GM23338 (cell line): Measurements from ENCODE around the gene NDUFB8. TPM values are rescaled to one million over a fixed set of nuclear protein-coding genes. Genes with fewer than 3 reads are reported as not detected.

Experiments used
- ATAC-seq: fragments of 200-7000 bp; cut with Tn5 transposase; 3 replicates; pipeline ENCODE4 v1.9.1; 2020
- DNase-seq: peaks from one replicate; pipeline ENCODE4 v3.0.0-alpha.2; 2015; ENCODE audit warnings: low spot score
- H2AFZ ChIP-seq: fragments of 200-600 bp; sonication (generic); 2 replicates; pipeline ENCODE4 v1.8.0; 2016; ENCODE audit warnings: antibody characterized with exemption, mild to moderate bottlenecking, moderate library complexity
- H3F3A ChIP-seq: fragments of 200-600 bp; sonication (generic); replicated peaks from 2 replicates; pipeline ENCODE4 v1.8.0; 2017; ENCODE audit warnings: antibody characterized with exemption, mixed run types, low read depth
- H3K27ac ChIP-seq: fragments of 200-600 bp; sonication (generic); 2 replicates; pipeline ENCODE4 v1.6.1; 2016; ENCODE audit warnings: low read depth
- H3K27me3 ChIP-seq: fragments of 200-600 bp; sonication (generic); 2 replicates; pipeline ENCODE4 v1.8.0; 2016; ENCODE audit warnings: mild to moderate bottlenecking, mixed run types, moderate library complexity; ENCODE audit not compliant: insufficient read depth
- H3K36me3 ChIP-seq: fragments of 200-600 bp; sonication (generic); 2 replicates; pipeline ENCODE4 v1.8.0; 2016; ENCODE audit warnings: mild to moderate bottlenecking; ENCODE audit not compliant: insufficient read depth
- H3K4me1 ChIP-seq: fragments of 200-600 bp; sonication (generic); 2 replicates; pipeline ENCODE4 v1.8.0; 2016; ENCODE audit warnings: mild to moderate bottlenecking, moderate library complexity; ENCODE audit not compliant: insufficient read depth
- H3K4me2 ChIP-seq: fragments of 200-600 bp; sonication (generic); 2 replicates; pipeline ENCODE4 v1.7.1; 2017; ENCODE audit warnings: mixed run types
- H3K4me3 ChIP-seq: fragments of 200-600 bp; sonication (generic); 2 replicates; pipeline ENCODE4 v1.6.1; 2016; ENCODE audit warnings: mixed run types
- H3K79me2 ChIP-seq: fragments of 200-600 bp; sonication (generic); replicated peaks from 2 replicates; pipeline ENCODE4 v1.8.0; 2017; ENCODE audit warnings: mild to moderate bottlenecking; ENCODE audit not compliant: insufficient read depth
- H3K9me2 ChIP-seq: fragments of 200-600 bp; sonication (generic); 2 replicates; pipeline ENCODE4 v1.8.0; 2017; ENCODE audit not compliant: insufficient read depth
- H4K20me1 ChIP-seq: fragments of 200-600 bp; sonication (generic); replicated peaks from 2 replicates; pipeline ENCODE4 v1.8.0; 2017; ENCODE audit warnings: mild to moderate bottlenecking; ENCODE audit not compliant: insufficient read depth
- H3K27ac Mint-ChIP-seq: 2 replicates; pipeline ENCODE4 v1.8.0; 2020; ENCODE audit warnings: inconsistent platforms, mild to moderate bottlenecking, moderate library complexity, mixed read lengths
- H3K27me3 Mint-ChIP-seq: 3 replicates; pipeline ENCODE4 v1.8.0; 2022; ENCODE audit warnings: low read depth, mild to moderate bottlenecking, moderate library complexity, mixed read lengths, inconsistent platforms; ENCODE audit not compliant: insufficient read depth, poor library complexity
- H3K36me3 Mint-ChIP-seq: 3 replicates; pipeline ENCODE4 v1.8.0; 2021; ENCODE audit warnings: low read depth, mild to moderate bottlenecking, inconsistent platforms, moderate library complexity, mixed read lengths
- H3K4me1 Mint-ChIP-seq: 3 replicates; pipeline ENCODE4 v1.8.0; 2020; ENCODE audit warnings: mild to moderate bottlenecking, inconsistent platforms, mixed read lengths
- H3K4me3 Mint-ChIP-seq: 3 replicates; pipeline ENCODE4 v1.8.0; 2021; ENCODE audit warnings: moderate library complexity, mild to moderate bottlenecking, inconsistent platforms, mixed read lengths
- H3K9me3 Mint-ChIP-seq: 3 replicates; pipeline ENCODE4 v1.8.0; 2020; ENCODE audit warnings: moderate library complexity, mild to moderate bottlenecking, inconsistent platforms, mixed read lengths
- CREB1 ChIP-seq: fragments of 250-450 bp; sonication (Bioruptor Pico); IDR thresholded peaks from 2 replicates; pipeline ENCODE4 v1.5.0; 2020; ENCODE audit warnings: low read depth, mild to moderate bottlenecking, moderate library complexity
- CTCF ChIP-seq, 2 experiments: fragments of 200-600 bp in 1 of 2; sonication (generic) in 1 of 2; conservative IDR thresholded peaks; 2 replicates each; pipeline versions ENCODE4 v1.5.1 to v1.6.1; 2016 to 2017; ENCODE audit warnings: antibody characterized with exemption in 2 of 2, low read depth in 2 of 2, mild to moderate bottlenecking in 2 of 2, moderate library complexity in 1 of 2
- EZH2 ChIP-seq: fragments of 200-600 bp; sonication (generic); IDR thresholded peaks from one replicate; pipeline ENCODE4 v1.8.0; 2017; ENCODE audit warnings: antibody characterized with exemption, mild to moderate bottlenecking, low read depth; ENCODE audit not compliant: unreplicated experiment
- EZH2phosphoT487 ChIP-seq: fragments of 200-600 bp; sonication (generic); IDR thresholded peaks from one replicate; pipeline ENCODE4 v1.8.1; 2018; ENCODE audit warnings: antibody characterized with exemption; ENCODE audit not compliant: unreplicated experiment
- NANOG ChIP-seq: IDR thresholded peaks from 2 replicates; pipeline ENCODE4 v1.6.1; 2016; ENCODE audit warnings: antibody characterized with exemption, borderline replicate concordance
- REST ChIP-seq: IDR thresholded peaks from one replicate; pipeline ENCODE4 v1.6.1; 2018; ENCODE audit warnings: antibody characterized with exemption; ENCODE audit not compliant: unreplicated experiment
- STAT1 ChIP-seq: IDR thresholded peaks from one replicate; pipeline ENCODE4 v1.6.1; 2016; ENCODE audit warnings: antibody characterized with exemption; ENCODE audit not compliant: unreplicated experiment
- ZNF114 ChIP-seq: fragments of 250-450 bp; sonication (Bioruptor Pico); IDR thresholded peaks from 2 replicates; pipeline ENCODE4 v1.5.0; 2020; ENCODE audit warnings: mild to moderate bottlenecking, moderate library complexity
- ZNF331 ChIP-seq: fragments of 250-450 bp; sonication (Bioruptor Pico); IDR thresholded peaks from 2 replicates; pipeline ENCODE4 v1.5.0; 2020; ENCODE audit warnings: low read depth, mild to moderate bottlenecking, moderate library complexity
- ZNF462 ChIP-seq: fragments of 250-450 bp; sonication (Bioruptor Pico); IDR thresholded peaks from 2 replicates; pipeline ENCODE4 v1.5.0; 2020; ENCODE audit warnings: mild to moderate bottlenecking, moderate library complexity
- polyA plus RNA-seq: library from polyadenylated mRNA; unstranded; fragments of >200 nt; fragmentation: Nextera tagmentation; extraction: Ambion mirVana; gene quantifications from 2 replicates; pipeline ENCODE4 v1.2.1, GENCODE V29; 2016
- total RNA-seq: library from RNA; depleted of rRNA; stranded (reverse); fragments of >200 nt; shearing (Covaris generic); gene quantifications from 2 replicates; pipeline ENCODE4 v1.2.3, GENCODE V29; 2014
- TF ChIP-seq, protein P1 (sequence below): IDR thresholded peaks from 2 replicates; pipeline ENCODE4 v1.6.1; 2016; ENCODE audit warnings: antibody characterized with exemption

Gene NDUFB8
- total and polyA plus RNA-seq, 2 experiments from 2014 or later: 131 to 464 TPM

- TF ChIP-seq, protein P1, sequence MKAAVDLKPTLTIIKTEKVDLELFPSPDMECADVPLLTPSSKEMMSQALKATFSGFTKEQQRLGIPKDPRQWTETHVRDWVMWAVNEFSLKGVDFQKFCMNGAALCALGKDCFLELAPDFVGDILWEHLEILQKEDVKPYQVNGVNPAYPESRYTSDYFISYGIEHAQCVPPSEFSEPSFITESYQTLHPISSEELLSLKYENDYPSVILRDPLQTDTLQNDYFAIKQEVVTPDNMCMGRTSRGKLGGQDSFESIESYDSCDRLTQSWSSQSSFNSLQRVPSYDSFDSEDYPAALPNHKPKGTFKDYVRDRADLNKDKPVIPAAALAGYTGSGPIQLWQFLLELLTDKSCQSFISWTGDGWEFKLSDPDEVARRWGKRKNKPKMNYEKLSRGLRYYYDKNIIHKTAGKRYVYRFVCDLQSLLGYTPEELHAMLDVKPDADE: no peak
- TF ChIP-seq EZH2phosphoT487 (no peak), NANOG (no peak), STAT1 (no peak)
These were observed 21.5 kb upstream of the NDUFB8 start (continued) for GRCh38 chr10:100551196-100551595.

DNA sequence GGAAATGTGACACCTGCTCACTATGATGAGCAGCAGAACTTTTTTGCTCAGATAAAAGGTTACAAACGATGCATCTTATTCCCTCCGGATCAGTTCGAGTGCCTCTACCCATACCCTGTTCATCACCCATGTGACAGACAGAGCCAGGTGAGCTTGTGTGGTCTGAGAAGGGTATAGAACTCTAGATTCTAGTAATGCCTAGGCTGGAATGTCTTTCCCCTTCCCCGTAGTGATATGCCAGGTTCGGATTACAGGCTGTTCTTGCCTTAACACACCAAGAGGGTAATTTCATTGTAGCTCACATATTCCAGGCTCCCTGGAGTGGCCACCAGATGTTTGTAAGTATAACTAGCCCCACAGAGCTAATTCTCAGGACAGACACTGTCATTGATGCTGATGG lies 15.3 kb upstream of the NDUFB8 start:
- DNase-seq (no peak), ATAC-seq (no peak)
- Mint-ChIP-seq H3K36me3 (peaks cover 86% of the 10 kb centered on the region), H3K27me3 (no peaks in the 10 kb centered on the region), H3K27ac (no peak overlapping the region), H3K9me3 (no peaks in the 10 kb centered on the region), H3K4me3 (no peak overlapping the region), H3K4me1 (no peaks in the 10 kb centered on the region)
- Histone ChIP-seq H3K27me3 (no peaks in the 10 kb centered on the region), H3K4me1 (no peaks in the 10 kb centered on the region), H3K79me2 (peaks cover 19% of the 10 kb centered on the region; the same call in 1 of the 2 replicates), H3F3A (no peaks in the 10 kb centered on the region), H3K27ac (no peak overlapping the region), H3K4me2 (no peak overlapping the region), H2AFZ (no peak overlapping the region), H4K20me1 (peaks cover 33% of the 10 kb centered on the region), H3K9me2 (no peaks in the 10 kb centered on the region), H3K36me3 (peaks cover 60% of the 10 kb centered on the region), H3K4me3 (no peak overlapping the region)
- TF ChIP-seq REST: no peak
- TF ChIP-seq STAT1: no peak
- no peak for TF ChIP-seq ZNF462
- TF ChIP-seq CTCF (conservative IDR thresholded peaks at IDR 0.05; ENCODE audit: low read depth in 2 of 2): no peak
- no peak for TF ChIP-seq NANOG
- no peak for TF ChIP-seq ZNF114 (CRISPR knock-in tag)
- no peak for TF ChIP-seq CREB1 (CRISPR knock-in tag)
- no peak for TF ChIP-seq EZH2phosphoT487
- TF ChIP-seq, protein P1: no peak
- no peak for TF ChIP-seq ZNF331 (CRISPR knock-in tag)
- TF ChIP-seq EZH2: no peak
